IMR-90 (cell line): ENCODE data around the gene JADE2. TPM values are rescaled to one million over a fixed set of nuclear protein-coding genes. Genes with fewer than 3 reads are reported as not detected.

Source experiments
- ATAC-seq: fragments of 200-7000 bp; cut with Tn5 transposase; 2 replicates; pipeline ENCODE4 v1.9.1; 2020; ENCODE audit warnings: low read depth, mild to moderate bottlenecking, moderate library complexity
- BruUV-seq: library from RNA; stranded (reverse); fragments of 400-500 nt; replicated peaks from 2 replicates; lab custom pipeline; 2021; lab: Mats Ljungman, UMichigan
- CTCF ChIA-PET: fragments of 300-600 bp; formaldehyde crosslinking; extraction: SDS; loops from one replicate; lab custom pipeline; 2021; ENCODE audit warnings: antibody characterized with exemption; lab: Yijun Ruan, JAX
- POLR2A ChIA-PET: fragments of 300-600 bp; sonication (Branson Sonifier 250); formaldehyde crosslinking; loops from one replicate; lab custom pipeline; 2022; ENCODE audit warnings: antibody characterized with exemption; ENCODE audit not compliant: unreplicated experiment; lab: Charles Lee
- DNase-seq: peaks from one replicate; pipeline ENCODE4 v3.0.0; 2013
- H2AFZ ChIP-seq: replicated peaks from 2 replicates; pipeline ENCODE3; 2013; ENCODE audit warnings: low read length, mild to moderate bottlenecking; ENCODE audit not compliant: poor library complexity
- H2AK5ac ChIP-seq: 2 replicates; pipeline ENCODE4 v1.6.1; 2013; ENCODE audit warnings: low read depth, low read length, inconsistent platforms
- H2AK9ac ChIP-seq: replicated peaks from 2 replicates; pipeline ENCODE3; 2013; ENCODE audit warnings: mild to moderate bottlenecking, low read depth, low read length, moderate library complexity; ENCODE audit not compliant: poor library complexity
- H2BK120ac ChIP-seq: 2 replicates; pipeline ENCODE4 v1.6.1; 2013; ENCODE audit warnings: low read depth, low read length, inconsistent platforms
- H2BK15ac ChIP-seq: 3 replicates; pipeline ENCODE4 v1.6.1; 2013; ENCODE audit warnings: low read depth, low read length, inconsistent platforms
- H2BK20ac ChIP-seq: 2 replicates; pipeline ENCODE4 v1.6.1; 2013; ENCODE audit warnings: low read depth, mild to moderate bottlenecking, inconsistent platforms, low read length, moderate library complexity
- H2BK5ac ChIP-seq: 2 replicates; pipeline ENCODE4 v1.6.1; 2013; ENCODE audit warnings: mild to moderate bottlenecking, low read depth, low read length, inconsistent platforms; ENCODE audit not compliant: poor library complexity, severe bottlenecking
- H3K14ac ChIP-seq: replicated peaks from 2 replicates; pipeline ENCODE4 v1.6.1; 2013; ENCODE audit warnings: low read depth, low read length, inconsistent platforms
- H3K18ac ChIP-seq: 2 replicates; pipeline ENCODE4 v1.6.1; 2013; ENCODE audit warnings: low read depth, low read length, control low read depth
- H3K23ac ChIP-seq: 2 replicates; pipeline ENCODE4 v1.6.1; 2013; ENCODE audit warnings: low read depth, low read length, inconsistent platforms
- H3K27ac ChIP-seq: 2 replicates; pipeline ENCODE4 v1.5.1; 2013; ENCODE audit warnings: mild to moderate bottlenecking, control low read depth, low read length; ENCODE audit not compliant: insufficient read depth
- H3K27me3 ChIP-seq: 2 replicates; pipeline ENCODE4 v1.6.1; 2013; ENCODE audit warnings: low read length; ENCODE audit not compliant: control insufficient read depth, insufficient read depth
- H3K36me3 ChIP-seq: 2 replicates; pipeline ENCODE4 v1.6.1; 2013; ENCODE audit warnings: low read length, mixed read lengths; ENCODE audit not compliant: control insufficient read depth, insufficient read depth
- H3K4ac ChIP-seq: 2 replicates; pipeline ENCODE4 v1.6.1; 2013; ENCODE audit warnings: low read depth, low read length, inconsistent platforms
- H3K4me1 ChIP-seq: 2 replicates; pipeline ENCODE4 v1.6.1; 2013; ENCODE audit warnings: low read length, mixed read lengths; ENCODE audit not compliant: control insufficient read depth, insufficient read depth
- H3K4me2 ChIP-seq: 2 replicates; pipeline ENCODE4 v1.6.1; 2013; ENCODE audit warnings: low read depth, mild to moderate bottlenecking, control low read depth, low read length, moderate library complexity
- H3K4me3 ChIP-seq: 2 replicates; pipeline ENCODE4 v1.5.1; 2013; ENCODE audit warnings: low read depth, mild to moderate bottlenecking, control low read depth, low read length, moderate library complexity; ENCODE audit not compliant: insufficient read depth
- H3K56ac ChIP-seq: 2 replicates; pipeline ENCODE4 v1.6.1; 2013; ENCODE audit warnings: low read length, inconsistent platforms; ENCODE audit not compliant: insufficient read depth; ENCODE audit errors: extremely low read depth
- H3K79me1 ChIP-seq, 2 experiments: 2 replicates each; pipeline ENCODE4 v1.6.1; 2013; ENCODE audit warnings: low read length in 2 of 2, inconsistent platforms in 1 of 2, low read depth in 1 of 2
- H3K9ac ChIP-seq: 2 replicates; pipeline ENCODE4 v1.6.1; 2013; ENCODE audit warnings: low read depth, low read length, control low read depth
- H3K9me1 ChIP-seq: 2 replicates; pipeline ENCODE4 v1.6.1; 2013; ENCODE audit warnings: low read length, inconsistent platforms; ENCODE audit not compliant: insufficient read depth
- H3K9me3 ChIP-seq: 2 replicates; pipeline ENCODE4 v1.6.1; 2013; ENCODE audit warnings: low read length; ENCODE audit not compliant: control insufficient read depth, insufficient read depth
- H4K20me1 ChIP-seq: 2 replicates; pipeline ENCODE4 v1.6.1; 2013; ENCODE audit warnings: low read length, inconsistent platforms; ENCODE audit not compliant: insufficient read depth
- H4K5ac ChIP-seq: 2 replicates; pipeline ENCODE4 v1.6.1; 2013; ENCODE audit warnings: mild to moderate bottlenecking, low read depth, low read length, control low read depth
- H4K8ac ChIP-seq, 2 experiments: 2 replicates each; pipeline ENCODE4 v1.6.1; 2013; ENCODE audit warnings: low read depth in 2 of 2, low read length in 2 of 2, control low read depth in 1 of 2, inconsistent platforms in 1 of 2
- H4K91ac ChIP-seq: 2 replicates; pipeline ENCODE4 v1.6.1; 2013; ENCODE audit warnings: low read depth, low read length, inconsistent platforms; ENCODE audit not compliant: insufficient read depth
- BHLHE40 ChIP-seq: fragments of 150-350 bp; IDR thresholded peaks from 2 replicates; pipeline ENCODE4 v1.6.1; 2016; ENCODE audit warnings: mild to moderate bottlenecking, low read depth, low read length
- CHD1 ChIP-seq: IDR thresholded peaks from 2 replicates; pipeline ENCODE4 v1.6.1; 2012; ENCODE audit warnings: low read depth, low read length, improper control_type of control experiment
- CTCF ChIP-seq: conservative IDR thresholded peaks from 2 replicates; pipeline ENCODE4 v1.5.1; 2012; ENCODE audit warnings: mild to moderate bottlenecking, low read depth, low read length, improper control_type of control experiment
- FOS ChIP-seq: fragments of 150-350 bp; IDR thresholded peaks from 2 replicates; pipeline ENCODE4 v1.6.1; 2016; ENCODE audit warnings: low read depth, low read length
- MAFK ChIP-seq: IDR thresholded peaks from 2 replicates; pipeline ENCODE4 v1.6.1; 2012; ENCODE audit warnings: low read depth, low read length, improper control_type of control experiment
- MAZ ChIP-seq: IDR thresholded peaks from 2 replicates; pipeline ENCODE4 v1.6.1; 2012; ENCODE audit warnings: low read depth, mild to moderate bottlenecking, low read length, improper control_type of control experiment, moderate library complexity, borderline replicate concordance
- MXI1 ChIP-seq: IDR thresholded peaks from 2 replicates; pipeline ENCODE4 v1.6.1; 2012; ENCODE audit warnings: low read depth, mild to moderate bottlenecking, low read length, moderate library complexity, borderline replicate concordance
- RAD21 ChIP-seq: IDR thresholded peaks from 2 replicates; pipeline ENCODE4 v1.6.1; 2012; ENCODE audit warnings: low read length, improper control_type of control experiment
- RCOR1 ChIP-seq: IDR thresholded peaks from 2 replicates; pipeline ENCODE4 v1.6.1; 2012; ENCODE audit warnings: mild to moderate bottlenecking, low read length, improper control_type of control experiment; ENCODE audit not compliant: insufficient replicate concordance
- SMC3 ChIP-seq: fragments of 150-350 bp; IDR thresholded peaks from 2 replicates; pipeline ENCODE4 v1.6.1; 2016; ENCODE audit warnings: low read depth, mild to moderate bottlenecking, antibody characterized with exemption, low read length, moderate library complexity
- WGBS, 2 experiments: methylation state at CpG; one replicate each; pipeline versions ENCODE4 v1.1.5 to v1.1.7; 2013; ENCODE audit warnings: missing lambda C conversion rate in 2 of 2; ENCODE audit not compliant: insufficient read length in 1 of 2; ENCODE audit errors: extremely low coverage in 2 of 2; 5-methylcytosine and 5-hydroxymethylcytosine counted together
- dilution Hi-C: fragments of 300-500 bp; cut with HindIII; formaldehyde crosslinking; loops from one replicate; pipeline ENCODE4 v1.14.3; 2018; ENCODE audit warnings: low sequenced_read_pairs; ENCODE audit not compliant: unreplicated experiment
- in situ Hi-C: fragments of 300-500 bp; cut with MboI; formaldehyde crosslinking; loops from 3 replicates; pipeline ENCODE4 v1.14.3; 2019; ENCODE audit warnings: low sequenced_read_pairs, inconsistent platforms, mixed read lengths
- intact Hi-C: fragments of 100-400 bp; cut with micrococcal nuclease; formaldehyde crosslinking; loops from 2 replicates; pipeline ENCODE4 v1.10.0; 2022
- polyA plus RNA-seq, 3 experiments: library from polyadenylated mRNA; depleted of rRNA; stranded (reverse); fragments of >200 nt; gene quantifications; 2 replicates each; pipeline ENCODE4 v1.2.3, GENCODE V29; 2012; ENCODE audit warnings: low replicate concordance in 1 of 3
- total RNA-seq: library from RNA; depleted of rRNA; stranded (reverse); fragments of >200 nt; gene quantifications from 2 replicates; pipeline ENCODE4 v1.2.3, GENCODE V29; 2012
- TF ChIP-seq, protein P1 (sequence below): fragments of 150-350 bp; IDR thresholded peaks from 2 replicates; pipeline ENCODE4 v1.6.1; 2017; ENCODE audit warnings: mild to moderate bottlenecking, antibody characterized with exemption, low read length, low read depth
- TF ChIP-seq, protein P2 (sequence below): fragments of 150-350 bp; IDR thresholded peaks from 2 replicates; pipeline ENCODE4 v1.6.1; 2016; ENCODE audit warnings: low read depth, mild to moderate bottlenecking, low read length, moderate library complexity, borderline replicate concordance

Gene JADE2
- total and polyA plus RNA-seq, 2 of the 4 experiments (the other 2 are of a cell fraction), result 13.3 to 14.9 TPM

GRCh38 chr5:134534058-134534725, 8.7 kb downstream of the JADE2 start:
- peaks cover 45 to 90% of the 10 kb centered on the region in 2 experiments for H3K79me1 ChIP-seq
- no peaks in the 10 kb centered on the region for H3K27me3 ChIP-seq
- no peak overlapping the region for H3K27ac ChIP-seq
- ATAC-seq (no peak), DNase-seq (no peak)
- no peak overlapping the region for H4K91ac ChIP-seq
- H2BK5ac ChIP-seq, result no peak overlapping the region
- no peak overlapping the region; the same call in 1 of the 2 replicates for H3K4ac ChIP-seq
- H3K56ac ChIP-seq, result no peak overlapping the region
- no peak overlapping the region for H4K5ac ChIP-seq
- in situ Hi-C loops, result no loop called here
- no peak overlapping the region for H3K4me3 ChIP-seq
- no peak overlapping the region for H3K9ac ChIP-seq
- H4K8ac ChIP-seq, result no peak overlapping the region
- no peak overlapping the region for H3K4me2 ChIP-seq
- H3K14ac ChIP-seq, result no peak overlapping the region
- H2AK9ac ChIP-seq, result no peak overlapping the region
- dilution Hi-C loops, result no loop called here
- H2AFZ ChIP-seq, result no peak overlapping the region
- no peak overlapping the region for H3K23ac ChIP-seq
- WGBS, 2 experiments, result 87% methylated on average over 6 of the region's 10 CpGs; no CpG with 5 or more reads in 1 of the 2 experiments
- ChIA-PET CTCF (interaction anchor here (0.5 kb wide), 1 partner anchor 152 kb away, joined by 5 read pairs; no protein-coding TSS in a partner anchor), POLR2A (no interaction called here)
- BruUV-seq, result no TSS peak
- peaks cover 23% of the 10 kb centered on the region for H3K36me3 ChIP-seq
- TF ChIP-seq RCOR1 (no peak), RAD21 (no peak), CHD1 (no peak), BHLHE40 (no peak), FOS (no peak), MXI1 (no peak), MAZ (no peak), MAFK (no peak), CTCF (no peak), SMC3 (no peak)
- TF ChIP-seq, protein P1, sequence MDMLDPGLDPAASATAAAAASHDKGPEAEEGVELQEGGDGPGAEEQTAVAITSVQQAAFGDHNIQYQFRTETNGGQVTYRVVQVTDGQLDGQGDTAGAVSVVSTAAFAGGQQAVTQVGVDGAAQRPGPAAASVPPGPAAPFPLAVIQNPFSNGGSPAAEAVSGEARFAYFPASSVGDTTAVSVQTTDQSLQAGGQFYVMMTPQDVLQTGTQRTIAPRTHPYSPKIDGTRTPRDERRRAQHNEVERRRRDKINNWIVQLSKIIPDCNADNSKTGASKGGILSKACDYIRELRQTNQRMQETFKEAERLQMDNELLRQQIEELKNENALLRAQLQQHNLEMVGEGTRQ, result no peak
- TF ChIP-seq, protein P2, sequence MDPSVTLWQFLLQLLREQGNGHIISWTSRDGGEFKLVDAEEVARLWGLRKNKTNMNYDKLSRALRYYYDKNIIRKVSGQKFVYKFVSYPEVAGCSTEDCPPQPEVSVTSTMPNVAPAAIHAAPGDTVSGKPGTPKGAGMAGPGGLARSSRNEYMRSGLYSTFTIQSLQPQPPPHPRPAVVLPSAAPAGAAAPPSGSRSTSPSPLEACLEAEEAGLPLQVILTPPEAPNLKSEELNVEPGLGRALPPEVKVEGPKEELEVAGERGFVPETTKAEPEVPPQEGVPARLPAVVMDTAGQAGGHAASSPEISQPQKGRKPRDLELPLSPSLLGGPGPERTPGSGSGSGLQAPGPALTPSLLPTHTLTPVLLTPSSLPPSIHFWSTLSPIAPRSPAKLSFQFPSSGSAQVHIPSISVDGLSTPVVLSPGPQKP, result no peak
- H3K9me1 ChIP-seq, result peaks cover 26% of the 10 kb centered on the region
- H3K18ac ChIP-seq, result no peak overlapping the region
- peaks cover 19% of the 10 kb centered on the region for H3K4me1 ChIP-seq
- H2BK20ac ChIP-seq, result no peak overlapping the region
- H3K9me3 ChIP-seq, result no peaks in the 10 kb centered on the region
- intact Hi-C loops, result no loop called here
- no peak overlapping the region for H2AK5ac ChIP-seq
- peaks cover 52% of the 10 kb centered on the region for H4K20me1 ChIP-seq
- H2BK15ac ChIP-seq, result no peak overlapping the region
- H2BK120ac ChIP-seq, result no peak overlapping the region
